ENCODE data around the gene LCP2.
A peak's percentile ranks its signal among the peaks of the same experiment; 100 is the strongest.
"Not testable (repeated sequence)": the region's sequence is repeated elsewhere in the genome, so short reads cannot be mapped to it uniquely, and the experiment has no call there.

Gene LCP2

GRCh38 chr5:170245436-170245835 is 52.1 kb downstream of the LCP2 start:
- not testable (repeated sequence) for DNase-seq

DNA sequence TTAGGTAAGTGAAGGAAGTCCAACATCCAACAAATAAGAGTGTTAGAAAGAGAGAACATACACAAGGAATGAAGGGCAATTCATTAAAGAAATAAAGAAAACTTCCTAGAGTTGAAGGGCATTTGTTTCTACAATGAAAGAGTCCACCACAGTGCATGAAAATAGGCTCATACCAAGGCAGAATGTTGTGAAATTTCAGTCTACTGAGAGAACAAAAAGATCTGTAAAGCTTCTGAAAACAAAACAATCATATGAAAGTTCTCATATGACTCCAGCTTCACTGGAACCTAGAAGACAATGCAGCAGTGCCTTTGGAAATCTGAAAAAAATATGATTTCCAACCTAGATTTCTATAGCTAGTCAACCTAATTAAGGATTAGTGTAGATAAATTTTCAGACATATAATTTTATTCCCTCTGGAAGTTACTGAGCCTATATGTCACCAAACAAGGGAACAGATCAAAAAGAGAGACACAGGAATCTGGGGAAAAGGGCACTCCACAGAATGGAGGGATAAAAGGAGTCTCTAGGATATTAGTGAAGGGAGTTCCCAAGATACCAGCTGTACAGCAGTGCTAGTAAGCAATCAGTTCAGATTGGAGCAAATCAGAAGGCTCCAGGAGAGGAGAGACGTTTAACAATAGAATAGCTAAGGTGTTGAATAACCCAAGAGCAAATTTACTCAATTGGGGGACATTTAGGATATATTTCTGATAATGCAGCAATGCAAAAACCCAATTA is 59.0 kb downstream of the LCP2 start:
- no peak for DNase-seq

DNA sequence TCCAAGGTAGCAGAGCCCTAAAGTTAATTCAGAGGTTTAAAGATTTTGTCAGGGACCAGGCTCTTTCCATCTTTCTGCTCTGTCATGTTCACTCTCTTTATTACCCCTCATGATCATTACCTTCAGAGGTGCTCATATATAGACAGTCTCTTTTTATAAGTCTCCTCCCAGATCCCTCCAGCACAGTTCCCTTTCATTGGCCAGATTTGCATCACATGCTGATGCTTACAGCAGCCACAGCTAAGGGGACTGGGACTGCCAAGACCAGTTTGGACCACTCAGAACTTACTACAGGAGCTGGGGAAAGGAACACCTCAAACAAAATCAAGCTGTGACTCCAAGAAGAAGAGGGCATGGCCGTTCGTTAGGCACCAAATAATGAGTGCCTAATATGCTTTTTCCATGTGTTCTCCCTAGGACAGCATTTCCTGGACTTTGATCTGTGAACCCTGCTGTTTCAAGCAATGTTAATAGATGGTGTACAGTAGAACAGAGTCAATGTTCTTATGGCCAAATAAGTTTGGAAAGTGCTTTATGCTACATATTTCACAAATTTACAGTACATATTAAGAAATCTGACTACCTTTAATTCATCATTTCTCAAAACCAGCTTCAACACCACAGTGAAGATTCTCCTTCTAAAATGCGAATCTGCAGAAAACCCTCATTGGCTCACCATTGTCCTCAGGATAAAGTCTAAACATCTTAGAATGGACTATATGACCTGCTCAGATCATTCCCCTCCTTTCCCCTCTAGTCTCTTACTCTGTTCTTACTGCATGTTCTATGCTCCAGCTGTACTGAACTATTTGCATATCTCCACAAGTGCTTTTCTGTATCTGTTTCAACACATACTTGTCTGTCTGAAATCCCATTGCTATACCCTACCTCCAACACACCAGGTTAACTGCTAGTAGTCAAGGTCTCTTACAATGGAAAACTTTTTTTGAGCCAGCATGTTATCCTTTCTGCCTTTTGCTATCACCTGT is 61.4 kb downstream of the LCP2 start:
- no peak for DNase-seq

DNA sequence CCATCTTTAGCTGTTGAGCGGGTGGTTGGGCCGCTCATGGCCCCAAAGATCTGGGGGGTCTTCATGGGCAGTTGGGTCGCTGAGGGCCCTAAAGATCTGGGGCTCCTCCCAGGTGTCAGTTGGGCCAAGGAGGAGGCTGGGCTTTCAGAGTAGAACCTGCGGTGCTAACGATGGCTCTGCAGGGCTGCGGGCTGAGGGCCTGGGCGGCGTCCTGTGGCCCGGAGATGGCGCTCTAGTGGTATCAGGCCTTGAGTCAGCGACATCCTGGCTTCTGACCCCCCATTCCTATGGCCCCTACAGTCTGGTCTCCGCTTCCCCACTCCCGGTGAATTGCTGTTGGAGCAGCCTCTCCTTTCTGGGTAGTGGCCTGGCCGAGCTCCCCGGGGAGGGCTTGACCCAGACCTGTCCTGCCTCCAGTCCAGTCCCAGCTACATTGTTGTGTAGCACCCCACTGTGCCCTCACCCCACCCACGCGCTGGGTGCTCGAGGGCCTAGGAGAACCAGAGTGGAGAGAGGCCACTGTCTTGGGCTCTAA is 64.2 kb downstream of the LCP2 start:
- DNase-seq: no peak

GRCh38 chr5:170232786-170233185 is 64.8 kb downstream of the LCP2 start, which contains the start of gene C5orf58:
Gene C5orf58, plus strand, starts transcription at chr5:170232985. Its CDS starts 1,992 bp downstream, at chr5:170234977.
- DNase-seq: no peak

DNA sequence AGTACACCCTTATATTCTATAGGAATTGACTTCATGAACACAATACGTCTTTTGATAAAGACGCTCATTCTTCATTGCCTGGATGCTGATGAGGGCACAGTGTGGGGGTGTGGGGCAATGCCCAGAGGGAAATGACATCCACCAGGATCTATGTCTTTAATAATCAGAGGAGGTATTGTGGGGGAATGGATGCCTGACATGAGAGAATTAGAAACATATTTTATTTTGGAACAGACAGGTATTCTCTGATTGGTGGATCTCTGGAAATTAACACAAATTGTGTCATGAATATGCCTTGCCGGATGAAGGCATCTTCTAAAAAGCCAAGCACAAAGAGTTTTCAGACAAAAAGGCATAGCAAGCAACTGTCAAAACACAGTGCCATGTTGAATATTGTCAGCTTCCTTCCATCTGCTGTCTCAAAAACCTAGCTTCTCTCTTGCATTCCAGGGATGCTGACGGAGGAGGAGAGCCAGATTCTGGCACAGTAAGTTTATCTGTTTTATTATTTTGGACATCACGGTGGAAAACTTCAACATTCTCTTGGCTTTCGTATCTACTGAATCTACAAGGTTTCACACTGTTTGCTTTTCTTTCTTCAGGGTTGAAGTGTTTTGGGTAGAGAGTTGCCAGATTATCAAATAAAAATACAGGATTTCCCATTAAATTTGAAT is 68.7 kb downstream of the LCP2 start:
- DNase-seq: no peak

DNA sequence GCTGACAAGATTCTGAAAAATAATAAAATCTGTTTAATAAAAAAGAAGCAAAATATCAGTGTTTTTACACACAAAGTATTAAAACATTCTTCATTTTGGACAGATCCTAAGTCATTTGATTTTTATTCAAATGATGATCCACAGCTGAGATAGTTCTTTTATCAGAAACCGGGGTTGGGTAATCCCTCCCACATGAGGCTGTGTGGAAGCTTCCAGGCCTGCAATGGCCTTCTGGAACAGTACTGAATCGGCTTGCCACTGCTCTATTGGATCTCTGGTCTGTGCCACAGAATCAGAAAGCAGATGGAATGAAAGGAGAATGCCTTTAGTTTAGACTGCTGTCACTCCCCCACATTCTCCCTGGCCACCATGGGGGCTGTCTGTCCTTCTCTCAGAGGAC is 70.9 kb downstream of the LCP2 start:
- no peak for DNase-seq

- no peak for DNase-seq
Measured at GRCh38 chr5:170226129-170226615, 71.4 kb downstream of the LCP2 start.

- peak; percentile 78 to 82 for DNase-seq
Measured at GRCh38 chr5:170225326-170226128, 72.0 kb downstream of the LCP2 start.

GRCh38 chr5:170223906-170224305 is 73.7 kb downstream of the LCP2 start:
- DNase-seq: no peak

DNA sequence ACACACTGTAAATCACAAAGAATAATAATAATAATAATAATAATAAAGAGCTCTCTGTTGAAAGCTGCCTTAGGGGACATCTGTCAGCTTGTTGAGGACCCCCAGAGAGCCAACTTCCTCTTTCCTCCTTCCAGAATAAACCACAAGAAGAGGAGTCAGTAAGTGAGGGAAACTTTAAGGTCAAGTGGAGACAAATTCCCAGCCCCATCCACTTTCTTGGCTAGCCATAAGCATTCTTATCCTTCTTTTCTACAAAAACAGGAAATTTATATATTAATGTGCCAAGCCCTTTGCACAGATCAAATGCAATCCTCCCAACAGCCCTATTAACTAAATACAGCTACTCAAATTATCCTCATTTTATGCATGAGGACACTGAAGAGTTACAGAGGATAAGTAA is 74.2 kb downstream of the LCP2 start:
- no peak for DNase-seq

GRCh38 chr5:170221327-170221741 is 76.2 kb downstream of the LCP2 start:
- DNase-seq: no peak

DNA sequence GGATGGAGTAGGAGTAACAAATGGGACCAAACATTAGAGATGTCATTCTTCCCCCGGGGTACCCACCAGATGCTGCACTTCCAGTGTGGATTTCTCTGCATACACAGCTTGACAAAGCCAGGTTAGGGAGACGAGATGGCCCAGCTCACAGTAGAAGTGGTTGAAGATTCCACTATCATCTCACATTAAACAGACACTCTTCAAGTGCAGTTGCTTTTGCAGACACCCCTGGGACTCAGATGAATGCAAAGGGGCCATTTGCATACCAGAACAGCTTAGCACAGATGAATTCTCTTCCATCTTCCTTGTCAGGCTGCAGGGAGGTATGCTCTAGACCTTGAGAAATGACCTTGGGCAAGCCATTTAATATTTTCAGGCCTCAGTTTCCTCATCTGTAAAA is 77.4 kb downstream of the LCP2 start:
- DNase-seq: no peak

DNA sequence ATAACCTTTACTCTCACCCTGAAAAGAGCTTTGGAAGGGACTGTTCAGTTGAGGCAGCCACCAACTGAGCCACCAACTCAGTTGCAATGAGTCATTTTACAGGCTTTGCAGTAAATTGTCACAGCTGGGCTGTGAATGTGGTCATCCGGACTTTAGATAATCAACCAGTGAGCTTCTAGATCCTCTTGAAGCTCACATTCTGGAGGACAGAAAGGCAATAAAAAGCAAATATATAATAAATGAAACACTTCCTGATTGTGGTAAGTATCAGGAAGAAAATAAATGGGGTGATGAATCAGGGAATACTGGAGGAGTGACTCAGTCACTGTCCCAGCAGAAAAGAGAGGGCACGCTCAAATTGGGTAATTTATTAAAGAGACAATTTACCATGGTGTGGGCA is 78.0 kb downstream of the LCP2 start:
- no peak for DNase-seq

DNA sequence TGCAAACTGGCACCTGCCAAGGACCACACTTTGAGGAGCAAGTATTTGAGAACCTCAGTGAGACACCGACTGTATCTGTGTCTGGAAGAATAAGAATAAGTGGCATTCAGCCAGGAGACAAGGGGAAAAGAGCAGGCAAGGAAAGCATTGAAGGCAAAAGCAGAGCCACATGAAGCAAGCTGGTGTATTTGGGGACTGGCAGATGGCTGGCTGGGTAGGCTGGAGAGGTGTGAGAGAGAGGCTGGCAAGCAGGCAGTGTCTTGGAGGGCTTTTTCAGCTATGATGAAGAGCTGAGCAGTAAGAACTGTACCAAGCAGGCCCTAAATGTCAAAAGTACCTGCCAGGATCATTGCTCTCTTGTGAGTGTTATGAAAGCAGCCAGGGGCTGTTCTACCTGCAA is 78.9 kb downstream of the LCP2 start:
- no peak for DNase-seq

DNA sequence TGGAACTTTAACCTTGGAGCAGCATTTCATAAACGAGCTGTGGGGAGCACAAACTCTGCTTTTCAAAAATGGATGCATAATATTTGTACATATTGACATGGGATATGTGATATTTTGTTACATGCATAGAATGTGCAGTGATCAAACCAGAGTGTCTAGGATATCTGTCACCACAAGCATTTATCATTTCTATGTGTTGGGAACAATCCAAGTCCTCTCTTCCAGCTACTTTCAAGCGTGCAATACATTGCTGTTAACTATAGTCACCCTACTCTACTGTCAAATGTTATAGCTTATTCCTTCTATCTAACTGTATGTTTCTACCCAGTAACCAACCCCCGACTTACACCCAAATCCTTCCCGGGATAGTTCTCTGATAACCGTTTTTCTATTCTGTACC is 79.7 kb downstream of the LCP2 start:
- DNase-seq: no peak

GRCh38 chr5:170216257-170216864 is 81.2 kb downstream of the LCP2 start:
- no peak for DNase-seq

- DNase-seq: no peak
Measured at GRCh38 chr5:170211575-170212334, 85.8 kb downstream of the LCP2 start.

GRCh38 chr5:170206958-170207357 is 90.6 kb downstream of the LCP2 start:
- DNase-seq: no peak

GRCh38 chr5:170206216-170206615 is 91.4 kb downstream of the LCP2 start:
- no peak for DNase-seq

DNA sequence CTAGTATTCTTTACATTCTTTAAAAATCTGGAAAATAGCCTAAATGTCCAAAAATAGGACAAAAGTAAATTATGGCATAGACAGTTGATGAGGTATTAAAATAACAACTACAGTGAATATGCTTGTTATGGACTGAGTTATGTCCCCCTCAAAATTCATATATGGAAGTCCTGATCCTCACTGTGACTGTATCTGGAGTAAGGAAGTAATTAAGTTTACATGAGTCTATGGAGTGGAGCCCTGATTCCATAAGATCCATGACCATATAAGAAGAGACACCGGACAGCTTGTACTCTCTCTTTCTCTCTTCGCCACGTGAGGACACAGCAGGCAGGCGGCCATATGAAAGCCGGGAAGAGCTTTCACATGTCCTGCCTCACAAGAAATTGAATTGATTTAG is 93.4 kb downstream of the LCP2 start:
- DNase-seq: no peak

Measured in activated CD4-positive, alpha-beta T cell treated with anti-CD3 and anti-CD28 coated beads, Interleukin-2, amount 50 U/mL, for 4 hours (primary cell).